Middle frontal gyrus (tissue), 1 donor: ENCODE measurements around the gene NPHP4.
"Not testable (repeated sequence)": the region's sequence is repeated elsewhere in the genome, so short reads cannot be mapped to it uniquely, and the experiment has no call there.

ENCODE experiments used
- DNase-seq: peaks from one replicate; pipeline ENCODE4 v3.0.0-alpha.2; 2015; ENCODE audit warnings: low spot score; ENCODE audit errors: extremely low spot score

Gene NPHP4

DNA sequence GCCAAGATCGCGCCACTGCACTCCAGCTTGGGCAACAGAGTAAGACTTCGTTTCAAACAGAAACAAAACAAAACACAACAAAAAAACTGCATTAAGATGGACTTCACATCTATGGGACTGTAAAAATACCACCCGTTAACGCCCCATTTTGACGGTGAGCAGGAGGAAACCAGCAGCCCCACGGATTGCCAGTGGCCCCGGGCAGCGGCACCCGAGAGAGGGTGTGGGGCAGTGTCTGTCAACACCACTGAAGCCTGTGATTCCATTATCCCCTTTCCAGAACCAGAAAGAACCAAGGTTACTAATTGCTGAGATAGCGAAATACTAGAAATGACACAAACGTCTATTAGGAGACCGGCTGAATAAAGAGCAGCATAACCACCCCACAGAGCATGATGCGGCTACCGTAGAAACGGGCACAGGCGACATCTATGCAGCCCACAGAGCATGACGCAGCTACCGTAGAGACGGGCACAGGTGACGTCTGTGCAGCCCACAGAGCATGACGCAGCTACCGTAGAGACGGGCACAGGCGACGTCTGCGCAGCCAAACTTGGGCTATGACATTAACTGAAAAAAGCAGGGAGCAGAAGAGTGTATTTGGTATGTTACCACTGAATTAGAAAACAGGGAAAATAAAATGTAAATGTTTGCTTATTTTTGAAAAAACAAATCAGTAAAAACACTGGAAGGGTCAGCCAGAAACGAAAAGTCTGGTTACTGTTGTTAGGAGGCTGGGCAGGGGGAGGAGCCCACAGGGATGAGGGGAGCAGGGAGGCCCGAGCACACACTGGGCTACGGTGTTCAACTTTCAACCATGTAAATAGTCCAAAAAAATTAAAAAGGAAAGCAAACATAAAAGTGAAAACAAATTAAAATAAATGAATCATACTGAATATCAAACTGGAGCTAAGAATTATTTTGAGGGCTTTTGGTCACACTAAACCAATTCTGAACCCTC, 96.5 kb downstream of the NPHP4 start:
- no peak for DNase-seq

DNA sequence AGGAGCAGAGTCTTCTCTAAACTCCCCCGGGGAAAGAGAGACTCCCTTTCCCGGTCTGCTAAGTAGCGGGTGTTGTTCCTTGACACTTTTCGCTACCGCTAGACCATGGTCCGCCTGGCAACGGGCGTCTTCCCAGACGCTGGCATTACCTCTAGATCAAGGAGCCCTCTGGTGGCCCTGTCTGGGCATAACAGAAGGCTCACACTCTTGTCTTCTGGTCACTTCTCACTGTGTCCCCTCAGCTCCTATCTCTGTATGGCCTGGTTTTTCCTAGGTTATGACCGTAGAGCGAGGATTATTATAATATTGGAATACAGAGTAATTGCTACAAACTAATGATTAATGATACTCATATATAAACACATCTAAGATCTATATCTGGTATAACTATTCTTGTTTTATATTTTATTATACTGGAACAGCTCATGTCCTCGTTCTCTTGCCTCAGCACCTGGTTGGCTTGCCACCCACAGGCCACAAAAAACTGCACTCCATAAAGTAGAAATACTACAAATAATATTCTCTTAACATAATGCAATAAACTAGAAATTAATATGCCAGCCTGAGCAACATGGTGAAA, 98.4 kb downstream of the NPHP4 start:
- not testable (repeated sequence) for DNase-seq

DNA sequence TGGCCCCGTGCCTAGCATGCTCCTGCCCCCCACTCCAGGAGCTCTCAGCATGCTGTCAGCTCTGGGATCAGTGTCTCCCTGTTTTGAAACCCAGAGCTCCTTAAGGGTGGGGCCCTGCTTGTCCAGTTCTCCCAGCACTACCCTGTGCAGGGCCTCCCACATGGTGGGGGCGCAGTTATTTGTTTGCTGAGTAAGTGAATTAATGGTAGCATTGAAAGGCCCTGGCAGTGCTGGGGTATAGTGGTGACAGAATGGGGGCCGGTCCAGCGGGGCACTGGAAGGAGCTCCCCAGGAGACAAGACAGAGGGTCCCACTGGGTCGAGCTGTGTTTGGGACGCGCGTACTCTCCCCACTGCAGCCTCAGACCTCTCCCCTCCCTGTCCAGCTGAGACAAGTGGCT, 99.9 kb downstream of the NPHP4 start:
- DNase-seq: no peak

DNA sequence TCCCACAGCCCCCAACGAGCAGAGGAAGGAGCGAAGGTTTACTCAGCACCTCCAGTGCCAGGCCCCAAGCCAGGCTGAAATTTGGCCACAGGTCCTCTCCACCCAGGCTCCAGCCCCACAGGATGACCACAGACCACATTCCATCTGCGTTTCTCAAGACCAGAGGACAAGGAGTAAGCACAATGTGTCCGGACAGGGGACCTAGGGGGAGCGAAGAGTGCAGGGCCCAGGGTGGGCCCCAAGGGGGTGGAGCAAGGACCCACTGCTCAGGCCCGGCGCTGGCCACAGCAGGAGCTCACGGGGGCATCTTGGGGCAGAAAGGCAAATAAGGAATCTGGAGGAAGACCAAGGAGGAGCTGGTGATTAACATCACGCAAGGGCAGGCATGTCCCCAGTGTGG, 100.5 kb downstream of the NPHP4 start:
- no peak for DNase-seq

DNA sequence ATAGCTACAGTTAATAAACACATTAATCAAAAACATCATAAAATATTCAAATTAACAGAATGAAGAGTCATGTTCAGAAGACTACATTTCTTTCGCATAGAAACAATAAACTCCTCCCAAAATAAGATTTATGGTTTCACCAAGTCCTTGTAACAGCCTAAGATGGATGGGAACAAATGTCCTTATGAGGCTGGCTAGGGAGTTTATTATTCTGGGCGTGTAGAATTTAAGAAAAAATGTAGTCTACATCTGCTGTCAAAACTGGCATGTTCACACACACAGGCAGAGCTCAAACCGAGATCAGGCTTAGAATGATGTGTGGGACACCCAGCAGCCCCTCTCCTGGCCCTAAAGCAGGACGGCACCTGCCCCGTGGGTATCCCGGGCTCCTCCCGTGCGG, 101.1 kb downstream of the NPHP4 start:
- no peak for DNase-seq

DNA sequence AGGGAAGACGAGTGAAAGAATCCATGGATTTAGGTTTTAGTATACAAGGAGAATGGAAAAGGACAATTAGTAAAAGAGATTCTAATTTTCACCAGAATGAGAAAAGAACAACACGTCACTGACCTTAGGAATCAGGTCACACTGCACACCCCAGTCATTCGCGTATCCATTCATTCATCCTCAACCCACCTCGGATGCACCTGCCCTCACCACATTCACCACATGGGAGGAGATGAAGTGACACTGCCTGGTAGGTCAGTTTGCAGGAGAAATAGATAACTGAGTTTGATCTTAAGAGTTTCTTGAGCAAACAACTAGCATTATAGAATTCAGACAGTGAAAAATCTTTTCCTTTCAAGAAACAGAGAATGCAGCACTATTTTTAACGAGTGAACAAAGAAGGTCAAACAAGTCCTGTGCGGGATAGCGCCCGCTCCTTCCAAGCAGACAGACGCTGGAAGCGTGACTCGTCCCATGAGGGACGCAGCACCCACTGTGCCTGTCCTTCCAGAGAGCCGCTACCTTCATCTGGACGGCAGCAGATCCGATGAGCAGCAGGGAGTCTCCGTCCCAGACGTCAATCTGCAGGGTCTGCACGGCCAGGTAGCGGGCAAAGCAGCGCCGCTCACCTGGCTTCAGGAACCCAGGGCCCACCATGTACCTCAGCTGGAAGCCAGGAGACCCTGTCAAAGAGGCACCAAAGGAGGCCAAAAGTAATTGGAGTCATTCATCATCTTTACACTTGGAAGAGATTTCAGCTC, 101.7 kb downstream of the NPHP4 start:
- no peak for DNase-seq

DNA sequence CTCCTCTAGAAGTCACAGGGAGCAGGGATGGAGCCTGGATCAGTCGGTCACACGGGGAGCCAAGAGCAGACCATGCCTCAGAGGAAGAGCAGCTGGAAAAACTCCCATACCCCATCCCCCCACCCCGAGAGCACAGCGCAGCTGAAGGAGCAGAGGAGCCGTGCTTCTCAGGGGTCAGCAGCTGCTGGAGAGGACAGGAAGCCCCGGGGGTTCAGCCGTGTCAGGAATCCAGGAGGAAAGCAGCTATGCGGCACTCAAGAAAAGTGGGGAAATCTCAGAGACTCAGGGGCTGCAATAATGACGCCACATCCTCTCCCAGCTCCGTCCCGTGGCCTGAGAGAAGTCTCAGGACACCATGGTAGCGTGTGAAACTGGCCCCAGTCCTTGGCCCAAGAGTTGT, 102.3 kb downstream of the NPHP4 start:
- no peak for DNase-seq

DNA sequence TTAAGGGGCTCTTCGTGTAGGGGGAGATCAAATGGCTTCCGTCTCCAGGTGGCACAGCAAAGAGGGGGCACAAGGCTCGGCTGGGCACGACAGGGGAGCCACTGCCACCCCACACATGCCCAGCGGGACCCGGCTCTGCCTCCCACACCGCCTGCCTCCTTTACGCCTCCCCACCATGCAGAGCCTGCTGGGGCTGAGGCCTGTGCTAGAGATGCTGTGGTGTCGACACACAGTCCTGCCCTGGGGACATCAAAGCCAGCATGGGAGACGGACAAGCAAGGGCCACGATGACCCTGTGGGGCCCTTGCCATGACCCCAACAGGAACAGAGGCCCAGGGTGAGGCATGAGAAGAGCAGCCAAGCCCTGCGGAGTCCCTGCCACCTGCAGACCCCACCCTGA, 102.8 kb downstream of the NPHP4 start:
- DNase-seq: no peak

DNA sequence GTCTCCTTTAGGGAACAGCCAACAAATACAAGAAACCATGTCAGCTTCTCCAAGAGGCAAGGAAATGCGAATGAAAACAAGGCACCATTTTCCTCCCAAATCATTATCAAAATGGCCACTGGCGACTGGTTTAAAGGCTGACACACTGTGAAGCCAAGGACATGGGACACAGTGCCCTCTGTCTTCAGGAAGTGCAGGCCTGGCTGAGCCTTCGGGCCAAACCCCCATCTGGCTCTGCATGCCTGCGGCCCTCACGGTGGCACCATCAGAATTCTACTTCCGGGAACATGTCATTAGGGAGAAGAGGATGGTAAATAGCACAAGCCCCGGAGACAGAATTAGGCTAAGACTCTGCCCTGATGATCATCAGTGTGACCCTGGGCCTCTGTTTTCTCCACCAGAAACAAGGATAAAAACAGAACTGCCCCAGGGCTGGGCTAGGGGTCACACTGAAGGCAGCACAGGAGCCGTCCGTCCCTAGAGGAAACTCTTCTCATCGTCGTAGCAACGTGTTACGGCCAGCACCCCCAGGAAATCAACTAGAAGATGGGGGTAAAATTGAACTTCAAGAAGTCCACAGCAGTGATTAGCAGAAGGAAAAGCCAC, 103.5 kb downstream of the NPHP4 start:
- DNase-seq: no peak

DNA sequence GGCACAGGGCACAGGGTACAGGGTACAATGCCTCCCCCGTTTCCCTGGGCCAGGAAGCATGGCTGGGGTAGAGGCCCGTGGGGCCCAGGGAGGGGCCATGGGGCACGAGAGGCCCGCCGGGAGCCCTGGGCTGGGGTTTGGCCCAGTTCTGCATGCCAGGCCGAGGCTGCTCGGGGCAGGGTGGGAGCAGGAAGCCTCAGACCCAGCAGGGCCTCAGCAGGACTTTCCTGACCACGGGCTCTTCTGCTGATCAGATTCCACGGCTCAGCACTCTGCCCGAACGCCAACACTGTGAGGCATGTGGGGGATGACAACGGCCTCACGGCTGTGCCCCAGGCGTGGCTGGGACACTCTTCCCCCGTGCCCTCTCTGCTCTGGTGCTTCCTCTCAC, 104.3 kb downstream of the NPHP4 start:
- no peak for DNase-seq

DNA sequence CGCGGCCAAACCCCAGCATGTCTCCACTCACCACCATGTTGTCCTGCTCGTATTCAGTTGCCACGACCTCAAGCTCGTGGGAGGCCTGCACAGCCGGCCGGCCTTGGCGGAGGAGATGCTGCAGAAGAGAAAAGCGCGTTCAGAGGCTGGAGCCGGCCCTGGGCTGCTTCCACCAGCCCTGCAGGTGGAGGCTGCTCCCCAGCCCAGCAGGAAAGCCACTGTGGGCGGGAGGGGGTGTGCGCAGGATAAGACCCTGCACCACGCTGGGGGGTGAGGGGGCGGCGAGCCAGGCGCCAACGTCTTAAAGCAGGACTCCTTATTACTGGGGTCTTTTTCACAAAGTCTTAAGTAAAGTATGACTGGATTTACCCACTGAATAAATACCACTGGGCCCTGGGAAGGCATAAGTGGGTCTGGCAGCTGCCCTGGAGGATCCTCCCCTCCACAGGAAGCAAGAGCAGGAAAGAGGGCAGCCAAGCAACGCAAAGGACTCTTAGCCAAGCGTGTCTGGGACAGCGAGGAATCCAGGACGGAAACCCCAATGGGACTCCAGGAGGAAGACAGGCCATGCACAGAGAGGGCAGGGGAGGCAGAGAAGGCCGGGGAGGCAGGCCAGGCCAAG, 104.8 kb downstream of the NPHP4 start:
- DNase-seq: no peak

DNA sequence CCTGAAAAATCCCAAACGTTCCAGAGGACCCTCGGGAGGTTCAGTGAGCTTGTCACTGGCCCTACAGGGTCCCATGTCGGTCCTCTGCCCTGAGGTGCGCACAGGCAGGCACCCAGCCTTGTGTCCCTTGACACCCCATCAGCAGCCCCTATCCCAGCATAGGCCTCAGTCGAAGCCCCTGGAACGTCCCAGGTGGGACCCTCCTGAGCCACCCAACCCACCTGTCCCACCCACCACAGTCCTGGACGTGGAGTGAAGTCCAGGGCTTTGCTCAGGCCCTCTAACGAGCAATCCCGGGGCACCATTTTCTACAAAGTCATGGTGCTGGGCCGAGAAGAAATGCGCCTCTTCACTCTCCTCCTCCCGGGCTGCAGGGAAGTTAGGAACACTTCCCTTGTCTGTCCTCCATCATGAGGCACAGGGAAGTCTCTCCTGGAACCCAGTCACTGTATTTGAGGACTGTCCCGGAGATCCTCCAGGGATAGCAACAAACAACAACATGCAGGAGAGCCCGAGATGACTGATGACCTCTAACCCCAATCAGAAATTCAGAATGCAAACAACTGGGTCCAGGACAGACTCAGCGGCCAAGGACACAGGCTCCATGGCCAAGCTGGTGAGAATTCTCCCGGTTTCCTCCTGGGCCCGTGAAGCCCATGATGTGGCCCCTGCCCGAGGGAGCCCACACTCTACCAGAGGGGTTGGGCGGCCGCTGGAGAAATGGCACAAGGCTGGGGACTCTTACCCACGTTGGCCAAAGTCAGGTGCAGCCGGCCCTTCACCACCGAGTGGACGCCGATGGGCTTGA, 105.5 kb downstream of the NPHP4 start:
- no peak for DNase-seq

DNA sequence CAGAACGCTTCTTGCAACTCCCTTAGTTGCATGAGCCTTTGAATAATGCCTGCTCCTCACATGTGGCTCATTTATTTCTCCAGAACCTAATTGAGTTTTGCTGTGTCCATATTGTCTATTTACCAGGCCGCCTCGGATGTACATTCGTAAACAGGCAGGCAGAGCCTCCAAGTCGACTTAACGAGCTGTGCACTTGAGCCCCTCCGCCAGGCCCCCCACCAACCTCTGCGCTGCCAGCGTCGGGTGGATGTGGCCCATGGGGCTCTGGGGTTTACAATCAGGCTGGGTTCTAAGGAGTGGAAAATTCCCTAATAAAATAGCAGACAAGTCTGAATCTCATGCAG, 106.1 kb downstream of the NPHP4 start:
- no peak for DNase-seq

DNA sequence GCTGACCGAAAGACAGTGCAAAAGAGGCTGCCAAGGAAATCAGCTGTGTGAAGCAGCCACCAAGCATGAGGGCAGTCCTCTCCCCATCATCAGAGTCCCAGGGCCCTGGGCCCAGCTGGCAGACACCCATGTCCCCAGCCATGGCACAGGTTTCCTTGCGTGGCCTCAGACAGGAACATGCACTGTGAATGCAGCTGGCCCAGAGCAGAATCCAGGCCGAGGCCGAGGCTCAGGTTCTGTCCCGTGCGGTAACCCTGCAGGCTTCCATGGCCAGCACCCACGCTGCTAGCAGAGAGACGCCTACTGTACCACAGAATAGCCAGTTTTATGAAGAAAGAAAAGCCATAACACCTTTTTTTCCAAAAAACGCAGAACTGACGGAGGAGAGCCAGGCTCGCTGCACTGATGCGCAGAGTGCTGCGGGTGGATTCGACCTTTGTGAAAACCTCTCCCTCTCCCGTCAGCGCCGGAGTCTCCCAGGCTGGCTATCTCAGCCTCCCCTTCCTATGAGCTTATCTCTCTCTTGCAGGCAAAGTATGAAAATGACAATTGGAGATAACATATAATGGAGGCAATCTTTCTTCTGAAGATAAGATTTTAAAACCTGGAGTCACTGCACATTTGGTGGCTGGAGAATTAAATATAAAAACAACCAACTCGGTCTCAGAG, 106.6 kb downstream of the NPHP4 start:
- no peak for DNase-seq

DNA sequence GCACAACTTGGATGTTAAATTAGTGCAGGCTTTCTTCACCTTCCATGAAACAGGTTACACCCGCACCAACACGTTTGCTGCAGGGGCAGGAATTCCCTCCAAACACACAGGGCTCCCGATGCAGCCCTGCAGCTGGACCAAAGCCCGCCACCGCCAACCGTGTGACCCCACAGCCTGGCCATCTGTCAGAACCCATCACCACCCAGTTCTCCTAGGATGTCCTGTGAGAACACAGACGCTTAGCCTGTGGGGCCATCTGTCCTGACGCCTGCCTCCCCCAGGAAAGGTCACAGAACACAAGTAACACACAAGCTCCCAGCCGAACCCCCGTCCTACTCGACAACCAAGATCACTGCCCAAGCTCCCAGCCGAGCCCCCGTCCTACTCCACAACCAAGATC, 108.1 kb downstream of the NPHP4 start:
- DNase-seq: no peak

DNA sequence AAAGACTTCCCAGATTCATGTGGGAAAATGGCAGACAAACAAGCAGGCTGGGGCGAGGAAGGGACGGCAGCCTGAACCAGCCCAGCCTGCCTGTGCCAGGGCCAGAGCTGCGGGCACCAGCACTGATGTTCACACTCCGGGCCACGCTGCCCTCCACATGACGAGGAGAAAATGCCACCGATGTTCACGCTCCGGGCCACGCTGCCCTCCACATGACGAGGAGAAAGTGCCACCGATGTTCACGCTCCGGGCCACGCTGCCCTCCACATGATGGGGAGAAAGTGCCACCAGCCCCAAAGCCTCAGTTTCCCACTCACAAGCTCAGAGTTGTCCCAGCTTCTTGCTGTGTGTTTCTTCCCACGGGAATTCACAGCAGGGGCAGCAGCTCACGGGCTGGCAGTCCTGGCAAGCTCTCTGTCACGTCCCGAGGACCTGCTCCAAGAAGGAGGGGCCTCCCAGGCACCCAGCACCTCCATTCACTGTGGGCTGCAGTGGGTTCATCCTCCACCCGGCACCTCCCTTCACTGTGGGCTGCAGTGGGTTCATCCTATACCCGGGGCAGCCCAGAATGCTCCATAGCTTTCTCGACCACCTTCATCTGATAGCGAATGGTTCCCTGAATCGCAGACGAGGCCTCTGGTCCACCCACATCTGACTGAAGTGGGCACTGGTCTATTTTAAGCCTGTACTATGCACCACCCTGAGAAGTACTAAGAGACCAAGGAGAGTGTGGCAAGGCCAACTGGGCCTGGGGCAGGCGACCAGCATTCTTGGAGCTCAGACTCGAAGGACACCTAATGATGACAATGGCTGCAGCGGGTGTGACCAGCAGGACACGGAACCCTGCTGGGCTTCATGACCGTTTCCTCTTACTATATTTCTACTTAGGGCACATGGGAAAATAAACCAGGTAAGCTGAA, 108.8 kb downstream of the NPHP4 start:
- no peak for DNase-seq

DNA sequence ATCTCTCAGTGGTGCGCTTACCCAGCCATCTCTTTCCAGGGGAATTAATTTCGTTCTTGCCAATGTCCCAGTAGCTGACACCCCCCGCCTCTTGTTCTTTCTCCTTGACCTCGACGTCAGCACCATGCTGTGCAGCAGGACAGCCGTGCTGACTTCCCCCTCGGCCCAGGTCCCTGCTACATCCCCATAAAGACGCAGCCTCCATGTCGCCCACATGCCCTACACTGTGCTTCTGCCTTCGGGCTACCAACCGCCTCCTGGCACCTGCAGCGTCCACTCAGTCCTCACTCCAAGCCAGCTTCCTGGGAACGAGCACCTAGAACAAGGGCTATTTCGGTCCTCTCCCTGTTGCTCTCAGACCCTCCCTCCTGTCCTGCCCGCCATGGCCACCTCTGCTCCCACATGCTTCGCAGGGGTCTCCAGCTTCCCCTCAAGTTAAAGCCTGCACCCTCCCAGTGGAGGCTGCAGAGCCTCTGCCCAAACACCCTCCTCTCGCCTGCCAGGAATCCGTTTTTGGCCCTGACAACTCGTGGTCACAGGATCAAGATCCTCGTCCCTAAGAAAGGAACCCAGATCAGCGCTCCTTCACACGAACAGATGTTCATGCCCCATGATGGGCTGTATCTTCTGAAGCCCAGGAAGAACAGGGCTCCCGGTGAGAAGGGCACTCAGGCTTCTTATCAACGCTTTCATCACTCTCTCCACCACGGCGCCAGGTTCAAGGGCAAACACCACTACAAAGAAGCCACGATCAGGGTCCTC, 109.7 kb downstream of the NPHP4 start:
- no peak for DNase-seq

DNA sequence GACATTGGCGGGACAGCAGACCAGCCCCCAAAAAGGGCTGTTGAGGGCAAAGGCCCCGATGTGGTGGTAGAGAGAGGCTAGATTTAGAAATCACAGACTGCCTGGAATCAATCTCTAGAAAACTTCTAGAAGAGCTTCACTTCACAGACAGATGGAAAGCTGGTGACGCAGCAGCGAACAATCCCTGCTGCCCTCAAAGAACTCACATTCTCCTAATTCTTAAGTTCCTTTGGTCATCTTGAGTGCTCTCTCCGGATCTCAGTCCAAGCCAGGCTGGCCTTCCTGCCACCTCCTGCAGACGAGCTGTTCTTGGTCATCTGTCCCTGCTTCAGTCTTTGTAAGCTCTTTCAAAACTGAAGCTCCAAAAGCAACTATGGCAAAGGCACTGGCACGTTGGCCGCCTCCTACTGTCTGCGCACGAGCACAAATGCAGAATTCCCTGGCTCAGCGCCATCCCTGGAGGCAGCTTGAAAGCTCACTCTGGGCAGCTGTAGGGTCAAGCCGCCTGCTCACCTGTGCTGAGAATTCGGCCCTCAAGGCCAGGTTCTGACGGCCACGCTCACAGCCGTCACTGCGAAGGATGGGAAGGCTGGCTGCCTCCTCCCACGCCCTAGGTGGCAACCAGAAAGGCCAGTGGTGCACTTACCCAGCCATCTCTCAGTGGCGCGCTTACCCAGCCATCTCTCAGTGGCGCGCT, 110.6 kb downstream of the NPHP4 start:
- DNase-seq: no peak
